HG03521 (cell line): Measurements from ENCODE around the gene NIM1K.
"Not testable (repeated sequence)": the region's sequence is repeated elsewhere in the genome, so short reads cannot be mapped to it uniquely, and the experiment has no call there.

Experiments
- ATAC-seq: cut with Tn5 transposase; IDR thresholded peaks from one replicate; pipeline ENCODE4 v1.9.1; 2021; ENCODE audit warnings: mild to moderate bottlenecking, moderate library complexity; ENCODE audit not compliant: unreplicated experiment

The NIM1K gene

GRCh38 chr5:43225649-43226245 lies 33.7 kb downstream of the NIM1K start:
- no peak for ATAC-seq

GRCh38 chr5:43227655-43228054 lies 35.6 kb downstream of the NIM1K start:
- no peak for ATAC-seq

GRCh38 chr5:43230707-43231106 lies 38.7 kb downstream of the NIM1K start:
- no peak for ATAC-seq

GRCh38 chr5:43231977-43232376 lies 40.0 kb downstream of the NIM1K start:
- ATAC-seq: no peak

GRCh38 chr5:43232943-43233833 lies 41.2 kb downstream of the NIM1K start:
- ATAC-seq: no peak

- ATAC-seq: peak; percentile 67
Observed at GRCh38 chr5:43233946-43234345, 41.9 kb downstream of the NIM1K start.

GRCh38 chr5:43236653-43237355 lies 44.8 kb downstream of the NIM1K start:
- no peak for ATAC-seq

- ATAC-seq: no peak
Observed at GRCh38 chr5:43242196-43242595, 50.2 kb downstream of the NIM1K start.

- no peak for ATAC-seq
Observed at GRCh38 chr5:43243270-43243669, 51.2 kb downstream of the NIM1K start.

- peak; percentile 81 for ATAC-seq
Observed at GRCh38 chr5:43244823-43245565, 53.0 kb downstream of the NIM1K start.

- ATAC-seq: peak; percentile 38
Observed at GRCh38 chr5:43245724-43246385, 53.8 kb downstream of the NIM1K start.

- no peak for ATAC-seq
Observed at GRCh38 chr5:43251754-43252153, 59.7 kb downstream of the NIM1K start.

- ATAC-seq: no peak
Observed at GRCh38 chr5:43255704-43256103, 63.7 kb downstream of the NIM1K start.

GRCh38 chr5:43256261-43256966 lies 64.4 kb downstream of the NIM1K start:
- peak; percentile 47 for ATAC-seq

GRCh38 chr5:43258116-43258515 lies 66.1 kb downstream of the NIM1K start:
- ATAC-seq: no peak

GRCh38 chr5:43262269-43262668 lies 70.2 kb downstream of the NIM1K start:
- ATAC-seq: not testable (repeated sequence)

- no peak for ATAC-seq
Observed at GRCh38 chr5:43268188-43268820, 76.3 kb downstream of the NIM1K start.

- ATAC-seq: no peak
Observed at GRCh38 chr5:43270645-43271044, 78.6 kb downstream of the NIM1K start.

- ATAC-seq: no peak
Observed at GRCh38 chr5:43273552-43273951, 81.5 kb downstream of the NIM1K start.
